Measurements from ENCODE around the gene C1orf115.
"Not testable (repeated sequence)": the region's sequence is repeated elsewhere in the genome, so short reads cannot be mapped to it uniquely, and the experiment has no call there.

C1orf115 gene

GRCh38 chr1:220695426-220695825, 5.3 kb downstream of the C1orf115 start:
- DNase-seq: no peak

- DNase-seq: no peak
Observed at GRCh38 chr1:220696226-220696862, 6.2 kb downstream of the C1orf115 start.

GRCh38 chr1:220696863-220697231, 6.7 kb downstream of the C1orf115 start:
- no peak for DNase-seq

GRCh38 chr1:220697326-220697725, 7.2 kb downstream of the C1orf115 start:
- DNase-seq: no peak

GRCh38 chr1:220698607-220699016, 8.4 kb downstream of the C1orf115 start:
- no peak for DNase-seq

- no peak for DNase-seq
Observed at GRCh38 chr1:220699044-220699443, 8.9 kb downstream of the C1orf115 start.

- no peak for DNase-seq
Observed at GRCh38 chr1:220700556-220701179, 10.5 kb downstream of the C1orf115 start.

- no peak for DNase-seq
Observed at GRCh38 chr1:220701974-220702373, 11.8 kb downstream of the C1orf115 start.

GRCh38 chr1:220702733-220703270, 12.6 kb downstream of the C1orf115 start:
- no peak for DNase-seq

GRCh38 chr1:220703305-220703704, 13.1 kb downstream of the C1orf115 start:
- DNase-seq: no peak

GRCh38 chr1:220705782-220706181, 15.6 kb downstream of the C1orf115 start:
- no peak for DNase-seq

GRCh38 chr1:220706480-220706879, 16.3 kb downstream of the C1orf115 start:
- no peak for DNase-seq

GRCh38 chr1:220707160-220707559, 17.0 kb downstream of the C1orf115 start:
- DNase-seq: no peak

- DNase-seq: no peak
Observed at GRCh38 chr1:220708244-220708643, 18.1 kb downstream of the C1orf115 start.

GRCh38 chr1:220708936-220709801, 19.0 kb downstream of the C1orf115 start:
- no peak for DNase-seq

GRCh38 chr1:220710333-220710732, 20.2 kb downstream of the C1orf115 start:
- no peak for DNase-seq

GRCh38 chr1:220711056-220711809, 21.1 kb downstream of the C1orf115 start:
- DNase-seq: peak; percentile 62

- not testable (repeated sequence) for DNase-seq
Observed at GRCh38 chr1:220715986-220716385, 25.8 kb downstream of the C1orf115 start.

GRCh38 chr1:220717800-220718640, 27.9 kb downstream of the C1orf115 start:
- DNase-seq: no peak

- not testable (repeated sequence) for DNase-seq
Observed at GRCh38 chr1:220721266-220721665, 31.1 kb downstream of the C1orf115 start.

GRCh38 chr1:220726634-220727033, 36.5 kb downstream of the C1orf115 start:
- no peak for DNase-seq

- no peak for DNase-seq
Observed at GRCh38 chr1:220727519-220727918, 37.4 kb downstream of the C1orf115 start.
